ENCODE measurements around the gene ZMYND19. TPM values are rescaled to one million over a fixed set of nuclear protein-coding genes. Genes with fewer than 3 reads are reported as not detected.
"Not testable (repeated sequence)": the region's sequence is repeated elsewhere in the genome, so short reads cannot be mapped to it uniquely, and the experiment has no call there.

Gene ZMYND19
- total RNA-seq, 2 donors from 2014 or later: 32.9 to 63.5 TPM

- not testable (repeated sequence) for H3K9me3 Mint-ChIP-seq; H3K36me3 Mint-ChIP-seq; ATAC-seq; H3K27ac Mint-ChIP-seq; DNase-seq (ENCODE audit: low spot score in 2 of 2)
Measured at GRCh38 chr9:137553654-137554053, 36.7 kb downstream of the ZMYND19 start.

GRCh38 chr9:137552022-137552768 lies 38.1 kb downstream of the ZMYND19 start:
- DNase-seq (ENCODE audit: low spot score in 2 of 2): no peak

GRCh38 chr9:137551264-137552021 lies 38.9 kb downstream of the ZMYND19 start, which contains the start of gene MRPL41:
MRPL41 (plus strand) TSS chr9:137551879; CDS start chr9:137552082, 203 bp downstream.
- DNase-seq (ENCODE audit: low spot score in 2 of 2) (peak; percentile 93 to 94), ATAC-seq (peak; percentile 95)
- peaks cover 0 to 7% of the 10 kb centered on the region in 2 donors for H3K36me3 Mint-ChIP-seq
- peak within 1 kb of the TSS; percentile 81 to 82 for H3K27ac Mint-ChIP-seq
- no peaks in the 10 kb centered on the region for H3K9me3 Mint-ChIP-seq

More at GRCh38 chr9:137552022-137552768, 38.1 kb downstream of the ZMYND19 start:
- Mint-ChIP-seq H3K9me3 (no peaks in the 10 kb centered on the region), H3K36me3 (peaks cover 0 to 7% of the 10 kb centered on the region in 2 donors), H3K27ac (peak overlapping the region; percentile 81 to 82)
- peak; percentile 7 to 8 for ATAC-seq

DNA sequence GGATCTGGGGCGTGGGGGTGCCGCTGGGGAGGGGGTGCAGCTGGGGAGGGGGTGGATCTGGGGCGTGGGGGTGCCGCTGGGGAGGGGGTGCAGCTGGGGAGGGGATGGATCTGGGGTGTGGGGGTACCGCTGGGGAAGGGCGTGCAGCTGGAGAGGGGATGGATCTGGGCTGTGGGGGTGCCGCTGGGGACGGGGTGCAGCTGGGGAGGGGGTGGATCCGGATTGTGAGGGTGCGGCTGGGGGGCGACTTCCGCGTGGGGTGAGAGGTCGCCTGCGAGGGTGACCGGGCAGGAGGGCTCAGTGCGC lies 39.4 kb downstream of the ZMYND19 start:
- not testable (repeated sequence) for H3K36me3 Mint-ChIP-seq; H3K27ac Mint-ChIP-seq; H3K9me3 Mint-ChIP-seq; DNase-seq (ENCODE audit: low spot score in 2 of 2)
- peak in 1 of 2 donors; percentile 0 for ATAC-seq

DNA sequence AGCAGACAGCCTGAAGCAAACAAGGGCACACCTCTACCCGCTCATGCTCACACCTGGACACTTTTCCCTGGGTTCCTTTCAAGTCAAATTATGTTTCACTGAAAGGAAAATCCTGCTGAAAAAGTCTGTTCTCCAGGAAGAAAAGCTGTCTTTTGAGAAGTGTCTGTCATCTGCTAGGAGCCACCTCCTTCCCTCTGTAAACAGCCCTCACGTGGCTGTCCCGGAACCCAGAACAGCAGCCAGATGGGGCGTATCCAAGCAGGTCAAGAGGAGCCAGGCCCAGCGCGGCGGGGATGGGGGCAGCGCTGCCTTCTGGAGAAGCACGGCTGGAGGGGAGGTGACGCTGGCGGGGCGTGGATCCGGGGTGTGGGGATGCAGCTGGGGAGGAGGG lies 40.1 kb downstream of the ZMYND19 start, which contains the start of gene PNPLA7:
TSS of gene PNPLA7 (minus strand) at position 172 of the 391 bp plus-strand sequence. CDS start 205 bp downstream, outside the sequence.
- Mint-ChIP-seq H3K9me3 (no peaks in the 10 kb centered on the region), H3K27ac (peak within 1 kb of the TSS in 1 of 2 donors; percentile 68), H3K36me3 (peaks cover 0 to 7% of the 10 kb centered on the region in 2 donors)
- DNase-seq (ENCODE audit: low spot score in 2 of 2) (peak in 1 of 2 donors; percentile 48), ATAC-seq (peak; percentile 21)

DNA sequence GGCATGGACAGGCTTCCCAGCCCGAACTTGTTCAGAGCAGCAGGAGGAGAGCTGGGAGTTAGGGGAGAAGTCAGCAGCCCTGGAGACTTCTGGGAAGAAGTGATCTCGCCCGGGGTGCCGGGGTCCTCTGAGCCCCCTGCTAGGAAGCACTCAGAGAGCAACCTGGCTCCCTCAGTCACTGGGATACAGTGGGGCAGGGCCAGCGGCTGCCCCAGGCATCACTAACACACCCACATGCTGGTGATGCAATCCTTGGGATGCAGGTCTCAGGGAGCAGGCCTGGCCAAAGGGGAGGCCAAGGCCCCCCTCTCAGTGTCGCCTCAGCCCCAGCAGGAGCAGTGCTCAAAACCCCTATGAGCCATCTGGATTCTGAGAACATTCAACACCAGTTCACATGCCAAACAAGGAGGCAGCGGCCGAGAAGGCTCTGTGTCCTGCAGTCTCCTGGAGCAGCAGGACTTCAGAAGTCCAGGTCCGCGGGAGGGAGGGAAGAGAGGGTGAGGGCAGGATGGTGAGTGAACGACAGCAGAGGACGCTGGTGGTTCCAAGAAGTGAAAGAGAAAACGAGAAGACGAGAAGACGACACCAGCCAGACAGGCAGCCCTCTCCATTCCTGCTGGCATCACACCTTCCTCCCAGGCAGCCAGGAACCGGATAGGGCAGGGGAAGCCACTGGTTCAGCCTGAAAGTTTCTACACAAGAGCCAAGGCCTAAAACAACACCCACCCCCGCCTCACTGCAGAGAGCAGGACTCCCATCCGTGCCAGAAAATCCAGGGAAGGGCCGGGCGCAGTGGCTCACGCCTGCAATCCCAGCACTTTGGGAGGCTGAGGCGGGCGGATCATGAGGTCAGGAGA lies 42.4 kb downstream of the ZMYND19 start:
- peaks cover 0 to 7% of the 10 kb centered on the region in 2 donors for H3K36me3 Mint-ChIP-seq
- DNase-seq (ENCODE audit: low spot score in 2 of 2) (no peak), ATAC-seq (no peak)
- H3K9me3 Mint-ChIP-seq: no peaks in the 10 kb centered on the region
- peak overlapping the region; percentile 40 to 65 for H3K27ac Mint-ChIP-seq

GRCh38 chr9:137545123-137545522 lies 45.2 kb downstream of the ZMYND19 start:
- Mint-ChIP-seq H3K9me3 (no peaks in the 10 kb centered on the region), H3K36me3 (no peaks in the 10 kb centered on the region), H3K27ac (no peak overlapping the region)
- ATAC-seq (no peak), DNase-seq (ENCODE audit: low spot score in 2 of 2) (no peak)

DNA sequence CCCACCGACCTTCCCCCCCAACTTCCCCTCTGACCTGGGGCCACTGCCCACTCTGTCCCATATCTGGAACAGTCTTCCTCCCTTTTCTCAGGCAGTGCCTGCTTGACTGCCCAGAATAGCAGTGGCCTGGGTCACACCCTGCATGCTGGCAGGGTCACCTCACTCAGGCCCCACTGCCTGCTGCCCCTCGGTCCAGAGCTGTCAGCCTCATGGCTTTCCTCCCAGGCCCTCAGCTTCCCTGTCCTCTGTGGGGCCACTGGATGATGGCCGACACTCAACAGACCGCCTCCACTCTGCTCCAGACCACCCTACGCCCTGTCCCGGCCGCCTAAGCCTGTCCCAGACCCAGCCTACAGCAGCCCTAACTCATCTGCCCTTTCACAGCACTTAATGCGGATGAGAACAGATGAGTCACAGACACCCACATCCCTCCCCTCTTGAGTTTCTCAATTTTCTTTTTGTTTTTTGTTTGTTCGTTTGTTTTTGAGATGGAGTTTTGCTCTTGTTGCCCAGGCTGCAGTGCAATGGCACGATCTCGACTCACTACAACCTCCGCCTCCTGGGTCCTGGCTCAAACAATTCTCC lies 46.0 kb downstream of the ZMYND19 start:
- DNase-seq (ENCODE audit: low spot score in 2 of 2) (no peak), ATAC-seq (peak in 1 of 2 donors; percentile 24)
- Mint-ChIP-seq H3K36me3 (no peaks in the 10 kb centered on the region), H3K27ac (peak overlapping the region; percentile 41 to 85), H3K9me3 (no peaks in the 10 kb centered on the region)

DNA sequence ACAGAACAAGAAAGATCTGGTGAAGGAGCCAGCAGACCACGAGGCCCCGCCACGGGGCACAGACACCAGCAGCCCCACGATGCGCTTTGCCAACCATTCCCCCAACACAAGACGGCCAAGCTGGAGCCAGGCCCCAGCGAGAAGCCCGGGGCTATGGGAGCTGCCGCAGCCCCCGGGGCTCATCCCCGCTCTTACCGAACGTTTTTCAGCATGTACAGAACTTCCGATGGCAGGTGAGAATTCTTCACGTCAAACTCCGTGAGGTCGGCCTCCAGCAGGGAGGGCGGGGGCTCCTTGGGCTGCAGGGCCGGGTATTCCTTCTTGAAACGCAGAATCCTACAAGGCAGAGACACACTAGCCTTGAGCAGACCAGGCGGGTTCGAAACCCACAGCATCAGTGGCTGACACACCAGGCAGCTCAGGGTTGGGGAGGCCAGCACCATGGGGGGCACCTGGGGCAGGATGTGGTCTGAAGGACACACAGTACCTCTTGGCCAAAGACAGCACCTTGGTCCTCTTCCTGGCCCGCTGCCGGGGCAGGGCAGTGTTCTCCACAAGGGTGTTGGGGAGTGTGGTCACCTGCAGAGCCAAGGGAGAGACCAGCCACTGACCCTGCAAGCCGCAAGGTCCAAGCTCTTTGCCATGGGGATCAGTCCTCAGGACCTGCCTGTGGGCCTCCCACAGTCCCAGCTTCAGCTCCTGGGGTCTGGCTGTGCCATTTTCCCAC lies 46.9 kb downstream of the ZMYND19 start:
- Mint-ChIP-seq H3K36me3 (no peaks in the 10 kb centered on the region), H3K27ac (no peak overlapping the region), H3K9me3 (no peaks in the 10 kb centered on the region)
- no peak for ATAC-seq
- no peak for DNase-seq (ENCODE audit: low spot score in 2 of 2)

DNA sequence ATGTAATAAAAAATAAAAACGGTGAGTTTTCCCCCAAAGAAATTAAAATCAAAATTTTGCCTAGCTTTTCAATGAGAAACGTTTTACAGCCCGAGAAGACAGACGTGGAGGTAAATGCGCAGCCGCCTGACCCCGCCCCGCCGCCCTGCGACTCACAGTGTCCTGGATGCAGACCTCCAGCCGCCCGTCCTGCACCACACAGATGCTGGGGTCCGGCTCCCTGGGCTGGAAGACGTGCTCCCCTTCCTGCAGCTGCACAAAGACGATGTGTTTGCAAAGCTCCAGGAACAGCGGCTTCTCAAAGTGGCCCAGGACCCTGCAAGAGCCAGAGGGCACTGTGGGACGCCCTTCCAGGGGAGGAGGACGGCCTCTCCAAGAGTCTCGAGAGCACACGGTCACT lies 47.8 kb downstream of the ZMYND19 start:
- H3K27ac Mint-ChIP-seq: peak overlapping the region in 1 of 2 donors; percentile 81
- DNase-seq (ENCODE audit: low spot score in 2 of 2) (no peak), ATAC-seq (no peak)
- no peaks in the 10 kb centered on the region for H3K9me3 Mint-ChIP-seq
- H3K36me3 Mint-ChIP-seq: no peaks in the 10 kb centered on the region

DNA sequence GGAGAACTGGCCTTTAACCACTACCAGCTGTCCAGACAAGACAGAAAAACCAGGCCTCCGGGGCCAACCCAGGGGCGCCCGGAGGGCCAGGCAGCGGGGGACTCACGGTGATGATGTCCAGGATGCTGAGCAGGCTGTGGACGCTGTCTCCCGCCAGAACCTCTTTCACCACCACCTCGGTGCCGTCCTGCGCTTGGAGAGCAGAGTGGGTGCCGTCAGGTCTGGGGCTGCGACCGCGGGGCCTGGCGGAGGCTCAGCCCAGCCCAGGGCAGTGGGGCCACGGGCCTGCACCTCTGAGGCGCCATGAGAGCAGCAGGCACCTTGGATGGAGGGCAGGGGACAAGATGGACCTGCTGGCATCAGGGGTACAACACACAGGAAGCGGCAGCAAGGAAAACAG lies 49.8 kb downstream of the ZMYND19 start:
- DNase-seq (ENCODE audit: low spot score in 2 of 2): no peak
- H3K27ac Mint-ChIP-seq: no peak overlapping the region
- no peak for ATAC-seq
- peaks cover 5% of the 10 kb centered on the region in 2 donors for H3K9me3 Mint-ChIP-seq
- peaks cover 5 to 7% of the 10 kb centered on the region in 2 donors for H3K36me3 Mint-ChIP-seq

GRCh38 chr9:137538058-137538457 lies 52.3 kb downstream of the ZMYND19 start:
- H3K27ac Mint-ChIP-seq: peak overlapping the region in 1 of 2 donors; percentile 50
- H3K9me3 Mint-ChIP-seq: peaks cover 5% of the 10 kb centered on the region in 2 donors
- ATAC-seq: no peak
- no peak for DNase-seq (ENCODE audit: low spot score in 2 of 2)
- H3K36me3 Mint-ChIP-seq: peaks cover 5 to 7% of the 10 kb centered on the region in 2 donors

DNA sequence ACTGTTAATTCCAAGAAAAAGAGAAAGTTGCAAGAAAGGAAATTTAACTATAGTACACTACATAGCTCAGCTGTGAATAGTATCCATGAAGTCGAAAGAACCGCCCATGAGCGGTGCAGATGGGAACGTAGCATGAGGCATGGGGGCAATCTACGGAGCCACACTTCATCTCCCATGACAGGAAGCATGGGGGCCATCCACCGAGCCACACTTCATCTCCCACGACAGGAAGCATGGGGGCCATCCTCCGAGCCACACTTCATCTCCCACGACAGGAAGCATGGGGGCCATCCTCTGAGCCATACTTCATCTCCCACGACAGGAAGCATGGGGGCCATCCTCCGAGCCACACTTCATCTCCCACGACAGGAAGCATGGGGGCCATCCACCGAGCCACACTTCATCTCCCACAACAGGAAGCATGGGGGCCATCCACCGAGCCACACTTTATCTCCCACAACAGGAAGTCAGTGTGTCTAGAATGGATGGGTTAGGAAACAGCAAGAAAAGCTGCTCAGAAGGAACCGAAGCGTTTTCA lies 53.6 kb downstream of the ZMYND19 start:
- H3K9me3 Mint-ChIP-seq: not testable (repeated sequence)

GRCh38 chr9:137535120-137535428 lies 55.2 kb downstream of the ZMYND19 start:
- peak overlapping the region in 1 of 2 donors; percentile 47 for H3K27ac Mint-ChIP-seq
- peaks cover 5 to 7% of the 10 kb centered on the region in 2 donors for H3K36me3 Mint-ChIP-seq
- peaks cover 5% of the 10 kb centered on the region in 2 donors for H3K9me3 Mint-ChIP-seq
- DNase-seq (ENCODE audit: low spot score in 2 of 2): no peak
- no peak for ATAC-seq

More for the DNA sequence above, 53.6 kb downstream of the ZMYND19 start:
- not testable (repeated sequence) for H3K36me3 Mint-ChIP-seq; DNase-seq (ENCODE audit: low spot score in 2 of 2); ATAC-seq
- H3K27ac Mint-ChIP-seq: peak overlapping the region; percentile 15 to 50

GRCh38 chr9:137534256-137535119 lies 55.8 kb downstream of the ZMYND19 start:
- peak overlapping the region; percentile 29 to 47 for H3K27ac Mint-ChIP-seq
- peaks cover 5 to 7% of the 10 kb centered on the region in 2 donors for H3K36me3 Mint-ChIP-seq
- DNase-seq (ENCODE audit: low spot score in 2 of 2): peak in 1 of 2 donors; percentile 28
- H3K9me3 Mint-ChIP-seq: peaks cover 5% of the 10 kb centered on the region in 2 donors
- ATAC-seq: peak; percentile 68 to 76
